K562 (cell line): ENCODE data around the gene STARD3NL. TPM values are rescaled to one million over a fixed set of nuclear protein-coding genes. Genes with fewer than 3 reads are reported as not detected.
A peak's percentile ranks its signal among the peaks of the same experiment; 100 is the strongest.

Source experiments
- ARNT ChIP-seq, 2 experiments: fragments of 450-650 bp; IDR thresholded peaks; 2 replicates each; pipeline ENCODE4 v1.6.1; 2016; ENCODE audit warnings: mild to moderate bottlenecking in 1 of 2
- BCOR ChIP-seq: fragments of 450-650 bp; IDR thresholded peaks from 2 replicates; pipeline ENCODE4 v1.6.1; 2016
- CBFA2T2 ChIP-seq: fragments of 450-650 bp; conservative IDR thresholded peaks from 2 replicates; pipeline ENCODE4 v1.6.1; 2017; ENCODE audit warnings: mild to moderate bottlenecking
- CUX1 ChIP-seq: fragments of 200-800 bp; sonication (Bioruptor generic); IDR thresholded peaks from 2 replicates; pipeline ENCODE4 v1.6.1; 2016; ENCODE audit warnings: missing genetic modification characterization, missing compliant biosample characterization
- ESRRB ChIP-seq: fragments of 250-450 bp; sonication (Bioruptor Pico); IDR thresholded peaks from 2 replicates; pipeline ENCODE4 v1.5.0; 2020; ENCODE audit warnings: mild to moderate bottlenecking, moderate library complexity, borderline replicate concordance
- HDAC1 ChIP-seq, 2 experiments: fragments of 450-650 bp; IDR thresholded peaks; 2 replicates each; pipeline ENCODE4 v1.6.1; 2016 to 2017; ENCODE audit warnings: inconsistent platforms in 1 of 2, mild to moderate bottlenecking in 1 of 2, moderate library complexity in 1 of 2
- KDM2B ChIP-seq: fragments of 250-450 bp; sonication (Bioruptor Pico); IDR thresholded peaks from 2 replicates; pipeline ENCODE4 v1.8.0; 2021; ENCODE audit warnings: mild to moderate bottlenecking, moderate library complexity
- KHSRP ChIP-seq: fragments of 450-650 bp; IDR thresholded peaks from 2 replicates; pipeline ENCODE4 v1.6.1; 2017
- MEF2A ChIP-seq: IDR thresholded peaks from 2 replicates; pipeline ENCODE4 v1.6.1; 2011; ENCODE audit warnings: low read depth, mild to moderate bottlenecking, low read length, moderate library complexity; ENCODE audit not compliant: control insufficient read depth
- MYNN ChIP-seq, 2 experiments: sonication (generic); formaldehyde crosslinking in 1 of 2; IDR thresholded peaks; 2 replicates each; pipeline versions ENCODE4 v1.5.0 to v1.6.1; 2016 to 2020; ENCODE audit warnings: antibody characterized with exemption in 1 of 2, missing genetic modification reagents in 1 of 2
- RNF2 ChIP-seq: sonication (generic); IDR thresholded peaks from 2 replicates; pipeline ENCODE4 v1.6.1; 2016
- SIX5 ChIP-seq, 2 experiments: IDR thresholded peaks; 2 replicates each; pipeline ENCODE4 v1.6.1; 2011; ENCODE audit warnings: low read length in 2 of 2, borderline replicate concordance in 1 of 2, low read depth in 1 of 2, mild to moderate bottlenecking in 1 of 2, moderate library complexity in 1 of 2; ENCODE audit not compliant: insufficient read depth in 1 of 2
- SRSF9 ChIP-seq: fragments of 200-400 bp; formaldehyde crosslinking; IDR thresholded peaks from 2 replicates; pipeline ENCODE4 v1.6.1; 2017; ENCODE audit warnings: low read depth, low read length, borderline replicate concordance
- XRCC5 ChIP-seq: fragments of 200-400 bp; formaldehyde crosslinking; IDR thresholded peaks from 2 replicates; pipeline ENCODE4 v1.6.1; 2017; ENCODE audit warnings: low read depth, mild to moderate bottlenecking, low read length
- polyA plus RNA-seq, 8 experiments: library from polyadenylated mRNA; depleted of rRNA in 4 of 8; stranded (reverse) in 5 of 8; unstranded in 3 of 8; fragments of >200 nt; fragmentation: Nextera tagmentation in 2 of 8; fragmentation: Illumina TruSeq in 1 of 8; extraction: Ambion mirVana in 2 of 8; extraction: Trizol in 1 of 8; gene quantifications; 2 replicates each; pipeline versions ENCODE4 v1.2.1 to v1.2.3, GENCODE V29; 2011 to 2014; ENCODE audit warnings: inconsistent platforms in 1 of 8, missing spikeins in 1 of 8
- total RNA-seq, 7 experiments: library from RNA; depleted of rRNA in 6 of 7; stranded (reverse); fragments of >200 nt in 6 of 7; fragmentation: Illumina TruSeq in 2 of 7; extraction: Trizol in 2 of 7; gene quantifications; 2 replicates each; pipeline versions ENCODE4 v1.2.1 to v1.2.3, GENCODE V29; 2011 to 2021; ENCODE audit warnings: low replicate concordance in 1 of 7
- TF ChIP-seq, protein P1 (sequence below): fragments of 450-650 bp; IDR thresholded peaks from 2 replicates; pipeline ENCODE4 v1.6.1; 2014; ENCODE audit warnings: low read depth, mild to moderate bottlenecking, moderate library complexity, borderline replicate concordance
- TF ChIP-seq, protein P2 (sequence below): fragments of 450-650 bp; IDR thresholded peaks from 2 replicates; pipeline ENCODE4 v1.7.1; 2018; ENCODE audit warnings: mild to moderate bottlenecking, low read depth; ENCODE audit not compliant: partially characterized antibody
- TF ChIP-seq, protein P3 (sequence below): fragments of 450-650 bp; IDR thresholded peaks from 2 replicates; pipeline ENCODE4 v1.6.1; 2018; ENCODE audit warnings: mild to moderate bottlenecking, low read depth; ENCODE audit not compliant: partially characterized antibody

Gene STARD3NL
- total and polyA plus RNA-seq, 9 of the 15 experiments (the other 6 are each of a cell fraction or from before 2014, with no cell fraction given): 42.2 to 90.0 (median 57.6) TPM

DNA sequence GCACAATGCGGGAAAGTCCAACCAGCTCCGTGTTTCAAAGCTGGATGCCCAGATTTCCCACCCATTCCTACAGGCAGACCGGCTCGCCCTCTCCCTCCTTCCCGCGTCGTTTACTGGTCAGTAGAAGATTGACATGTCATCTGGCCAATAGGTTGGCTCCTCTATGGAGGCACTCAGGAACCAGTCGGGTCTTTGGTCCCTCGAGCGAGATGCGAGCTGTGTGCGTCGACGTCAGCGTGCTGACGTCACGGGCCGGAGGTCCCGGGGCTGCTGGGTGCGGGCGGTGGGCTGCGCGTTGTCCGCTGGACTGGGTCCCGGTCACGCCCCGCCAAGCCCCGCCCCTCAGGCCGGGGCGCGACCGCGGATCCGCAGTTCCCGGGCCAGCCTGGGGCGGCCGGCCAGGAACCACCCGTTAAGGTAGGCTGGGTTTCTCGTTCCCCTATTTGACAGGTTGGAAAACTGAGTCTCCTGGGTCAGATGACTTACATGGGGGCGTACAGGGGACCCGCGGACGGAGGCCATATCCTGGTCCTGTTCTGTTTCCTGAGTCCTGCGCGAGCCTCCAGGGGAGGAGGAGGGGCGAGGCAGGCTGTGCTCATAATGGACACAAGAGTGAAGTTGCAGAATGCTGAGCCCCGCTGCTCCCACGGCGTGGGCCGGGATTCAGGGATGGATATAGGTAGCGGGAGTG, at the start of gene STARD3NL (continued):
- TF ChIP-seq, protein P1, sequence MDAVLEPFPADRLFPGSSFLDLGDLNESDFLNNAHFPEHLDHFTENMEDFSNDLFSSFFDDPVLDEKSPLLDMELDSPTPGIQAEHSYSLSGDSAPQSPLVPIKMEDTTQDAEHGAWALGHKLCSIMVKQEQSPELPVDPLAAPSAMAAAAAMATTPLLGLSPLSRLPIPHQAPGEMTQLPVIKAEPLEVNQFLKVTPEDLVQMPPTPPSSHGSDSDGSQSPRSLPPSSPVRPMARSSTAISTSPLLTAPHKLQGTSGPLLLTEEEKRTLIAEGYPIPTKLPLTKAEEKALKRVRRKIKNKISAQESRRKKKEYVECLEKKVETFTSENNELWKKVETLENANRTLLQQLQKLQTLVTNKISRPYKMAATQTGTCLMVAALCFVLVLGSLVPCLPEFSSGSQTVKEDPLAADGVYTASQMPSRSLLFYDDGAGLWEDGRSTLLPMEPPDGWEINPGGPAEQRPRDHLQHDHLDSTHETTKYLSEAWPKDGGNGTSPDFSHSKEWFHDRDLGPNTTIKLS: peak; percentile 34; the same call in 1 of the 2 replicates
- TF ChIP-seq ARNT (IDR thresholded peaks at IDR 0.05): no peak
- no peak for TF ChIP-seq CUX1
- TF ChIP-seq RNF2: peak; percentile 41; the same call in 1 of the 2 replicates
- TF ChIP-seq BCOR: peak; percentile 92
- no peak for TF ChIP-seq MEF2A
- TF ChIP-seq, protein P2, sequence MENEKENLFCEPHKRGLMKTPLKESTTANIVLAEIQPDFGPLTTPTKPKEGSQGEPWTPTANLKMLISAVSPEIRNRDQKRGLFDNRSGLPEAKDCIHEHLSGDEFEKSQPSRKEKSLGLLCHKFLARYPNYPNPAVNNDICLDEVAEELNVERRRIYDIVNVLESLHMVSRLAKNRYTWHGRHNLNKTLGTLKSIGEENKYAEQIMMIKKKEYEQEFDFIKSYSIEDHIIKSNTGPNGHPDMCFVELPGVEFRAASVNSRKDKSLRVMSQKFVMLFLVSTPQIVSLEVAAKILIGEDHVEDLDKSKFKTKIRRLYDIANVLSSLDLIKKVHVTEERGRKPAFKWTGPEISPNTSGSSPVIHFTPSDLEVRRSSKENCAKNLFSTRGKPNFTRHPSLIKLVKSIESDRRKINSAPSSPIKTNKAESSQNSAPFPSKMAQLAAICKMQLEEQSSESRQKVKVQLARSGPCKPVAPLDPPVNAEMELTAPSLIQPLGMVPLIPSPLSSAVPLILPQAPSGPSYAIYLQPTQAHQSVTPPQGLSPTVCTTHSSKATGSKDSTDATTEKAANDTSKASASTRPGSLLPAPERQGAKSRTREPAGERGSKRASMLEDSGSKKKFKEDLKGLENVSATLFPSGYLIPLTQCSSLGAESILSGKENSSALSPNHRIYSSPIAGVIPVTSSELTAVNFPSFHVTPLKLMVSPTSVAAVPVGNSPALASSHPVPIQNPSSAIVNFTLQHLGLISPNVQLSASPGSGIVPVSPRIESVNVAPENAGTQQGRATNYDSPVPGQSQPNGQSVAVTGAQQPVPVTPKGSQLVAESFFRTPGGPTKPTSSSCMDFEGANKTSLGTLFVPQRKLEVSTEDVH: no peak
- no peak for TF ChIP-seq MYNN (IDR thresholded peaks at IDR 0.05)
- no peak for TF ChIP-seq MYNN (CRISPR knock-in tag; IDR thresholded peaks at IDR 0.05)
- TF ChIP-seq, protein P3, sequence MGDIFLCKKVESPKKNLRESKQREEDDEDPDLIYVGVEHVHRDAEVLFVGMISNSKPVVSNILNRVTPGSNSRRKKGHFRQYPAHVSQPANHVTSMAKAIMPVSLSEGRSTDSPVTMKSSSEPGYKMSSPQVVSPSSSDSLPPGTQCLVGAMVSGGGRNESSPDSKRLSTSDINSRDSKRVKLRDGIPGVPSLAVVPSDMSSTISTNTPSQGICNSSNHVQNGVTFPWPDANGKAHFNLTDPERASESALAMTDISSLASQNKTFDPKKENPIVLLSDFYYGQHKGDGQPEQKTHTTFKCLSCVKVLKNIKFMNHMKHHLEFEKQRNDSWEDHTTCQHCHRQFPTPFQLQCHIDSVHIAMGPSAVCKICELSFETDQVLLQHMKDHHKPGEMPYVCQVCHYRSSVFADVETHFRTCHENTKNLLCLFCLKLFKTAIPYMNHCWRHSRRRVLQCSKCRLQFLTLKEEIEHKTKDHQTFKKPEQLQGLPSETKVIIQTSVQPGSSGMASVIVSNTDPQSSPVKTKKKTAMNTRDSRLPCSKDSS: no peak
- no peak for TF ChIP-seq KDM2B (CRISPR knock-in tag)
- no peak for TF ChIP-seq CBFA2T2
- TF ChIP-seq SIX5 (IDR thresholded peaks at IDR 0.05; ENCODE audit: borderline replicate concordance in 1 of 2, insufficient read depth in 1 of 2, low read depth in 1 of 2, low read length in 2 of 2): no peak
- TF ChIP-seq SRSF9: no peak
- TF ChIP-seq ESRRB: no peak
- TF ChIP-seq KHSRP: peak; percentile 76; the same call in 1 of the 2 replicates
- TF ChIP-seq HDAC1 (IDR thresholded peaks at IDR 0.05): peak in 1 of 2 experiments; percentile 49; a peak in 2 of 4 replicates
- TF ChIP-seq XRCC5: peak; percentile 81
